A673 (cell line): Measurements from ENCODE around the gene PLEKHF1. TPM values are rescaled to one million over a fixed set of nuclear protein-coding genes. Genes with fewer than 3 reads are reported as not detected.
"Not testable (repeated sequence)": the region's sequence is repeated elsewhere in the genome, so short reads cannot be mapped to it uniquely, and the experiment has no call there.

ENCODE experiments used
- BruUV-seq: library from RNA; stranded (reverse); fragments of 400-500 nt; replicated peaks from 2 replicates; lab custom pipeline; 2021; lab: Mats Ljungman, UMichigan
- CTCF ChIA-PET: fragments of 300-600 bp; sonication (Branson Sonifier 250); formaldehyde crosslinking; loops from one replicate; lab custom pipeline; 2022; ENCODE audit warnings: antibody characterized with exemption; lab: Charles Lee
- POLR2A ChIA-PET: fragments of 300-600 bp; sonication (Branson Sonifier 250); formaldehyde crosslinking; loops from one replicate; lab custom pipeline; 2022; ENCODE audit warnings: antibody characterized with exemption; ENCODE audit not compliant: low non-redundant PET; lab: Charles Lee
- DNase-seq: peaks from one replicate; pipeline ENCODE4 v3.0.0-alpha.2; 2015; ENCODE audit warnings: low spot score
- H3K27ac ChIP-seq: fragments of 200-600 bp; sonication (generic); 2 replicates; pipeline ENCODE4 v1.5.1; 2016; ENCODE audit warnings: mixed run types, low read depth, mild to moderate bottlenecking, mixed read lengths, antibody characterized with exemption, low read length; ENCODE audit not compliant: poor library complexity, severe bottlenecking
- H3K27me3 ChIP-seq: fragments of 200-600 bp; sonication (generic); replicated peaks from 2 replicates; pipeline ENCODE4 v1.6.1; 2017; ENCODE audit warnings: mixed run types, low read depth, mild to moderate bottlenecking, mixed read lengths, antibody characterized with exemption, low read length; ENCODE audit not compliant: insufficient read depth, poor library complexity
- H3K36me3 ChIP-seq: fragments of 200-600 bp; sonication (generic); 2 replicates; pipeline ENCODE4 v1.6.1; 2016; ENCODE audit warnings: mixed run types, mild to moderate bottlenecking, mixed read lengths, antibody characterized with exemption, low read length; ENCODE audit not compliant: insufficient read depth, poor library complexity, severe bottlenecking
- H3K4me1 ChIP-seq: fragments of 200-600 bp; sonication (generic); 2 replicates; pipeline ENCODE4 v1.6.1; 2017; ENCODE audit warnings: mixed run types, mild to moderate bottlenecking, mixed read lengths, antibody characterized with exemption, low read length; ENCODE audit not compliant: insufficient read depth, poor library complexity, severe bottlenecking
- H3K4me3 ChIP-seq: fragments of 200-600 bp; sonication (generic); 2 replicates; pipeline ENCODE4 v1.5.1; 2016; ENCODE audit warnings: low read depth, mixed run types, mild to moderate bottlenecking, mixed read lengths, low read length; ENCODE audit not compliant: poor library complexity, severe bottlenecking
- H3K9me3 ChIP-seq: fragments of 200-600 bp; sonication (generic); 2 replicates; pipeline ENCODE4 v1.6.1; 2016; ENCODE audit warnings: mixed run types, low read depth, mild to moderate bottlenecking, mixed read lengths, antibody characterized with exemption, low read length; ENCODE audit not compliant: poor library complexity, severe bottlenecking
- CTCF ChIP-seq: fragments of 300-800, 200-600 bp; sonication (generic); conservative IDR thresholded peaks from 2 replicates; pipeline ENCODE4 v1.5.1; 2017; ENCODE audit warnings: low read depth, mild to moderate bottlenecking, antibody characterized with exemption, low read length, moderate library complexity, mixed read lengths
- EZH2 ChIP-seq: fragments of 200-600 bp; sonication (generic); IDR thresholded peaks from 2 replicates; pipeline ENCODE4 v1.6.1; 2017; ENCODE audit warnings: borderline replicate concordance, low read depth, mild to moderate bottlenecking, mixed read lengths, antibody characterized with exemption, low read length; ENCODE audit not compliant: poor library complexity, severe bottlenecking
- intact Hi-C: fragments of 100-400 bp; cut with micrococcal nuclease; formaldehyde crosslinking; loops from one replicate; pipeline ENCODE4 v1.10.0; 2022; ENCODE audit not compliant: unreplicated experiment
- total RNA-seq: library from RNA; stranded (reverse); gene quantifications from 2 replicates; pipeline ENCODE4 v1.2.3, GENCODE V29; 2021

Gene PLEKHF1
- total RNA-seq, 1 experiment from 2014 or later = not detected

- intact Hi-C loops = no loop called here
- H3K4me3 ChIP-seq = no peak overlapping the region
- POLR2A ChIA-PET = no interaction called here
- H3K27me3 ChIP-seq = peaks cover 8% of the 10 kb centered on the region
- no peak overlapping the region for H3K27ac ChIP-seq
- CTCF ChIA-PET = no interaction called here
- DNase-seq = peak; percentile 12
- no TSS peak for BruUV-seq
- H3K9me3 ChIP-seq = no peaks in the 10 kb centered on the region
- no peaks in the 10 kb centered on the region for H3K4me1 ChIP-seq
- no peaks in the 10 kb centered on the region for H3K36me3 ChIP-seq
- no peak for TF ChIP-seq CTCF
- TF ChIP-seq EZH2 = no peak
These were observed 40.6 kb upstream of the PLEKHF1 start for GRCh38 chr19:29624489-29625185.

DNA sequence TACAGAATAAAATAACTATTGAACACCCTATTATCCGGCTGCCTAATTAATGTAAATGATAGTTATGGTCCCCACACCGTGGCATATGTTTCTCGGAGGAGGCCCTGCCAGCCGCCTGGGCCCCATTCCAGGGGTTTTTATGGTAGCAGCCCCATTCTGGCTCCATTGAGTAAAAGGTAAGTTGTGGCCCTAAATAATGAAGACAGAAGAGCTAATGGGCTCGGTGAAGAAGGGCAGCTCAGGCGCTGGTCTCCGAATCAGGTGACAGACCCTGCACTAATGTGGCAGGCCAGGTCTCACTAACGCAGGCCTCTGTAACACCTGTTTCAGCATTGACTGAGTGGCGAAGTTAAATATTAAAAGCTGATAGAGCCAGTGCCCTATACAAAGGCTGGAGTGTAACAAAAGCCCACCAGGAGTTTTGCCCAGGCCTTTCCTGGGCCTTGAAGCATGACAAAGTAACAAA, 40.0 kb upstream of the PLEKHF1 start:
- CTCF ChIA-PET = no interaction called here
- Histone ChIP-seq H3K9me3 (no peaks in the 10 kb centered on the region), H3K4me3 (no peak overlapping the region), H3K27ac (no peak overlapping the region), H3K4me1 (no peaks in the 10 kb centered on the region), H3K36me3 (no peaks in the 10 kb centered on the region), H3K27me3 (peaks cover 8% of the 10 kb centered on the region)
- intact Hi-C loops = no loop called here
- DNase-seq = no peak
- POLR2A ChIA-PET = no interaction called here
- TF ChIP-seq CTCF (no peak), EZH2 (no peak)
- BruUV-seq = no TSS peak

DNA sequence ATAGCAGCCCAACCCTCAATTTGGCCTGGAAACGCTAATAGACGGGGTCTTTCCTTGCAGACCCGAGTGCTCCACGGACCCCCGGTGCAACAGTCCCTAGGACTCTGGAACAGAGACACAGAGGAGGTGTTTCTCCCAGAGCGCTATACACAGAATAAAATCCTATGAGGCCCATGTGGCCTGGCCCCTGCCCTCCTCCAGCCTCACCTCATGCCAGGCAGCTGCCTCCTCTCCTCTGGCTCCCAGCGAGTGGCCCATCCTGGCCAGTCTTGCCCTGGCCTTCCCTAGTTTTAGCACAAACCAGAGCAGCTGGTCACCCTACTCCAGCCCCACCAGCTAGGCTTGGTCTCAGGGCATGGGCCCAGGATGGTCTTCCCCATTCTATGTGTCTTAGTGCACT, 38.9 kb upstream of the PLEKHF1 start:
- intact Hi-C loops = no loop called here
- Histone ChIP-seq H3K27me3 (no peaks in the 10 kb centered on the region), H3K4me1 (no peaks in the 10 kb centered on the region), H3K9me3 (no peaks in the 10 kb centered on the region), H3K36me3 (no peaks in the 10 kb centered on the region), H3K4me3 (no peak overlapping the region), H3K27ac (no peak overlapping the region)
- BruUV-seq = no TSS peak
- ChIA-PET POLR2A (no interaction called here), CTCF (no interaction called here)
- TF ChIP-seq CTCF = no peak
- TF ChIP-seq EZH2 = no peak
- no peak for DNase-seq

GRCh38 chr19:29626832-29627231, 38.4 kb upstream of the PLEKHF1 start:
- H3K27me3 ChIP-seq, DNase-seq, BruUV-seq, CTCF ChIA-PET, POLR2A ChIA-PET, H3K4me3 ChIP-seq, H3K36me3 ChIP-seq, H3K9me3 ChIP-seq, intact Hi-C loops, H3K4me1 ChIP-seq, H3K27ac ChIP-seq: not testable (repeated sequence)
